ENCODE results near the gene ZDHHC7.
A peak's percentile ranks its signal among the peaks of the same experiment; 100 is the strongest.
"Not testable (repeated sequence)": the region's sequence is repeated elsewhere in the genome, so short reads cannot be mapped to it uniquely, and the experiment has no call there.

ZDHHC7 gene, protein sequence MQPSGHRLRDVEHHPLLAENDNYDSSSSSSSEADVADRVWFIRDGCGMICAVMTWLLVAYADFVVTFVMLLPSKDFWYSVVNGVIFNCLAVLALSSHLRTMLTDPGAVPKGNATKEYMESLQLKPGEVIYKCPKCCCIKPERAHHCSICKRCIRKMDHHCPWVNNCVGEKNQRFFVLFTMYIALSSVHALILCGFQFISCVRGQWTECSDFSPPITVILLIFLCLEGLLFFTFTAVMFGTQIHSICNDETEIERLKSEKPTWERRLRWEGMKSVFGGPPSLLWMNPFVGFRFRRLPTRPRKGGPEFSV

DNA sequence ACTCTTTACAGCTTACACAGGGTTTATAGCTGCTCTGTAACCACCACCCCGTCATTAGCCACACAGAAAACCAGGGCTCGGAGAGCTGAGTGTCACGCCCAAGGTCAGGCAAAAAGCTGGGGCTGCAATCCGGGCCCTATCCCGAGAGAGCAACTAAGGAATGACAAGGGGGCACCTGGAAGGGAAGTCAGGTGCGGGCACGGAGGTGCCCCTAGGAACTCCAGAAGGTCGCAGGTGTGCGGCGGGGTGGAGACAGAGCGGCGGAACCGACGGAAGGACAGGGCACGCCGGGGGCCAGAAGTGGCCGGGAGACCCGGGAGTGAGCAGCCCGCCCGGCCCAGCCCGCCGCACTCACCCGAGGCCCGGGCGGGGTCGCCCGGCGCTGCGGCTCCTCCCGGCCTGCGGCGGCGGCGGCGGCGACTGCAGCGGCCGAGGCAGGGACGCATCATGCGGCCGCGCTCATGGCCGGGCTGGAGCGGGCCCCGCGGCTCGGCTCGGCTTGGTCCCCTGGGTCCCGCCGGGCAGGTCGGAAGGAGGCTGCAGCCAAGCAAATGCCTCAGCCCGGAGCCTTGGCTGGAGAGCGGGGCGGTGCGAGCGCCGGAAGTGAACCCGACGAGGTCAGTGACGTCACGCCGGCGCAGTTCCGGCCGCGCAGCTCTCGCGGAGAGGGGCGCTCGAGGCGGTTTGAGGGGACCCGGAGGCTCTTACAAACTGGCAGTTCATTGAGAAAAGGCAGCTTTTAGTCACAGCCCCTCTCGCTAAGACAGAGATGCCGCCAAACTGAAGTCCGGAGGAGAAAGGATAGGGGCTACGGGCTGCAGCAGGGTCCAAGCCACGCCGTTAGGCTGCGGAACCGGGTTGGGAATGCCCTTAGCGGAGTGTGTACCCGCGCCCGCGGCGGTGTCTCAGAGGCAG lies at the start of gene ZDHHC7:
TSS of gene ZDHHC7 (minus strand) at position 605 of the 915 bp plus-strand sequence. CDS start 20,917 bp downstream, outside the sequence.
- DNase-seq (ENCODE audit: low read depth), result peak; percentile 83

DNA sequence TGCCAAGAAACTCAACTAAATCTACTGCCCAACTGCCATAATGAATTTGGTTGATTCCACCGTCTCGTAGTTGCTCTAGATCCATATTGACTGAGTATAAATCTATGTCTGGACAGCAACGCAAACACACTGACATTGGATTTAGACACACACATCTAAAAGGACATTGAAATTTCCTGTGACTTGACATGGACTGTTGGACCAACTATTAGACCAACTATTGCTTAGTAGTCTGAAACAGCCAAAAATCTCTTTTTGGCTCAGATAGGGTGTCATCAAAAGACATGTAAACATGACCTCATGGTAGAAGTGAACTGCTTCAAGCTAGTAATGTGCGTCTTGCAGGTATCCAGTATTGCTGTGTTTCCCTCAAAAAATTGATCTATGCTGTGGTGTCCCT lies 47.6 kb upstream of the ZDHHC7 start:
- DNase-seq (ENCODE audit: low read depth), result no peak

DNA sequence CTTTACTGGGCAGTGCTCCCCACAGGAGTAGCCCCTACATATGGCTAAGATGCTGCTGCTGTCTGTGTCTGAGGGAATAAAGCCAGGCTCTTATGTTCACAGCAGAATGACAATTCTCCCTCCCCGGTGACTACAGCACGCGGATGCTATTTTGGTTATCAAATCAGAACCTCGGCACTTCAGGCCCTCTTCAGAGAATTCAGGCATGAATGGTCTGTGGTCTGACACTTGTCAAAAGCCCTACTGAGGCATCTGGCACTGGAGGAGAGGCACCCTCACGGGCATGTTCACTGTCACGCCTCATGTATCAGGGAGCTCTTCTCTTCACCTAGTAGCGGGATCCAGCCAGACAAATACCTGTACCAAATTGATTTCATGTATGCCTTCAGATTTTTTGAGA lies 46.6 kb upstream of the ZDHHC7 start:
- no peak for DNase-seq (ENCODE audit: low read depth)

DNA sequence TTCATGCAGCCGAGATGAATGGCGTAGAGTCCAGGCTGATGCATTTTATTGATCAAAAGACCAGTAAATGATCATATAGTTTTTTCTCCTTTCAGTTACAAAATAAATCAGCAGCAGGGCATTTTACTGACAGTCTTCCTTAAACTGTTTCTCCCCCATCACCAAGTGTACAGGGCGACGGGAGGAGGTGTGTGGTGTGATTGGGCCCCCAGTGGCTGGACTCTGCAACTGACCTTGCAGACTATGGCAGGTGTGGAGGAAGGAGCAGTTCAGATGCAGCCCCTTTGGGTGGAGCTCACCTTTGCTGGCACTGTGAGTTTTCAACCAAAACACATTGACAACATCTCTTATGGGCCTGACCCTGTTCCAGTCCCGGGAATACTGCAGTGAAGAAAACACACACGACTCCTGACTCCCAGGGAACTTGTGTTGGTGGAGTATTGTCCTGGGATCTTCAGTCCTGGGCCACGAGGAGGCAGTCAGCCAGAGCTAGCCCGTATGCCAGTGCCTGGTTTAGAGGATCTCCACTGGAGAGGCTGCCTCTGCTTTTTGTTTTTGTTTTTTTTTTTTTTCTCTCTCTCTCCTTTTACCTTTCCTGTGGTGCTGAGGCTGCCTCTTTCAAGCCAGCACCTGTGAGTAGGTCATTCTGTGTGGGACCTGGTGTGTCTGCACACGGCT lies 46.0 kb upstream of the ZDHHC7 start:
- DNase-seq (ENCODE audit: low read depth), result no peak

DNA sequence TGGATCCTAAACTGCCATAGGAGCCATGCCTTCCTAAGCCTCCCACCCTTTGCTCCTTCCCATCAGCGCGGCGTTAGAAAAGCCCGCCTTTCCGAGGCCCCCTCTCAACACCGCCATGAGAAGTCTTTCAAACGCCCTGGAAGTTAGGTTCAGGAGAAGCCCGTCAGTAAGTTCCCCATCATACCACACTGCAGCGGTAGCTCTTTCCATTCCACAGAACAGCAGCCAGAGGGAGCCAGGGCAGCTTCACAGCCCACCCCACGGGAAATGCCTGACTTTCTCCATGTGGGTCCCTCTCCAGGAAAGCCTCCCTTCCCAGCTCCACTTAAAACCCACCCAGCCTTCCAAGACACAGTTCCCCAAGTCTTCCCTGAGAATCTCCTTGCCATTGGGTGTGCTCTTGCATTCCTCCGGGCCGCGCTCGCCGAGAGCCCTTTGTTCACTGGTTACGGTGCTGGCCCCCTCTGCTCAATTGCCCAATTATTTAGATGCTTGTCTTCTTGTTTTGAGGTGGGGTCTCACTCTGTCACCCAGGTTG lies 44.9 kb upstream of the ZDHHC7 start:
- DNase-seq (ENCODE audit: low read depth), result no peak

DNA sequence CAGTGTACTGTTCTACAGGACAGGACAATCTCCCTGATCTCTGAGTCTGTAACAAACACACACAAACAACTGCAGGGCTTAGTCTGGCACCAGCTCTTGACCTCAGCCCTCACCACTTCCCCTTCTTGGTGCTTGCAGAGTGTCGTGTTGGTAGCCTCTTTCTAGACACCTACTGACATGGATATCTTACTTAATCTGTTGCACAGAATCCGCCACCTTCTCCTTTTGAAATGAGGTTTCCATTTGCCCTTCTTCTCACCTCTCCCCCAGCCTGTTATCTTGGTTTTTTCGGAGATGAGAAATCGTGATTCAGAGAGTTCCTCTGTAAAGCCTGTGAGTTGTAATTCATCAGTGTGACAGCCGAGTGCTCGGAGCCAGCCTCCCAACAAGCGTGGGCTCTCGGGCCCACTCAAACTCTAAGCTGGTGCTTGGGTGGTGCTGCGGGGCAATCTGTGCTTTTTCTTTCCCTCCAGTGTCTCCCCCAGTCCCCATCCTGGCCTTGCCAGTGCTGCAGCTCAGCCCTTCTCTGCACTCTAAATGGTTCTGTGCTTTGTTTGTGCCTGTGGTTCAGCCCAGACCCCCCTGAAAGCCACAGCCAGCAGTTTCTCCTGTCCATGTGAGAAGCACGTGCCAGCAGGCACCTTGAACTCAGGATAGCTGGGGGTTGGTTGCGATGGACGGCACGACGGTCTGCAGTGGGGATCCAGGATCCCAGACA lies 44.3 kb upstream of the ZDHHC7 start:
- DNase-seq (ENCODE audit: low read depth), result peak; percentile 64

DNA sequence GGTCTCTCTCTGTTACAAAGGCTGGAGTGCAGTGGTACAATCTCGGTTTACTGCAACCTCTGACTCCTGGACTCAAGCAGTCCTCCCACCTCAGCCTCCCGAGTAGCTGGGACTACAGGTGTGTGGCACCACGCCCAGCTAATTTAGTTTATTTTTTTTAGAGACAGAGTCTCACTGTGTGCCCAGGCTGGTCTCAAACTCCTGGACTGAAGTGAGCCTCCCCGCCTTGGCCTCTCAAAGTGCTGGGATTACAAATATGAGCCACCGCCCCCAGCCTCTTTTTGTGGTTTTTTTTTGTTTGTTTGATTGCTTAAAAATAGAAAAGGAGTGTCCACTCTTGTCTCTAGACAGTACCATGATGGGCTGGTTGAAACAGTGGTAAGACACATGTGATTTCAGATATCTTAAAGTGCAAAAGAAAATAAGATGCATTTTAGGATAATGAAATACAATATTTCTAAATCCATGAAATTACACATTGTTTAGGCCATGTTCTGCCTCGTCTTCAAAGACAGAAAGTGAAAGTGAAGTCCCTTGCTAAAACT lies 43.7 kb upstream of the ZDHHC7 start:
- no peak for DNase-seq (ENCODE audit: low read depth)

DNA sequence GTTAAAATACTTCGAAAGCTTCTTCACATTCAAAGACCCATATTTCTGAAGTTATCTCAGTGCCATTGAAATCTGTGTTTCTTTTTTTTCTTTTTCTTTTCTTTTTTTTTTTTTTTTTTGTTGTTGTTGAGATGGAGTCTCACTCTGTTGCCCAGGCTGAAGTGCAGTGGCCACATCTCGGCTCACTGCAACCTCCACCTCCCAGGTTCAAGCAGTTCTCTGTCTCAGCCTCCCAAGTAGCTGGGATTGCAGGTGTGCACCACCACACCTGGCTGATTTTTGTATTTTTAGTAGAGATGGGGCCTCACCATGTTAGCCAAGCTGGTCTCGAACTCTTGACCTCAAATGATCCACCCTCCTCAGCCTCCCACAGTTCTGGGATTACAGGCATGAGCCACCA lies 43.0 kb upstream of the ZDHHC7 start:
- DNase-seq (ENCODE audit: low read depth), result not testable (repeated sequence)

DNA sequence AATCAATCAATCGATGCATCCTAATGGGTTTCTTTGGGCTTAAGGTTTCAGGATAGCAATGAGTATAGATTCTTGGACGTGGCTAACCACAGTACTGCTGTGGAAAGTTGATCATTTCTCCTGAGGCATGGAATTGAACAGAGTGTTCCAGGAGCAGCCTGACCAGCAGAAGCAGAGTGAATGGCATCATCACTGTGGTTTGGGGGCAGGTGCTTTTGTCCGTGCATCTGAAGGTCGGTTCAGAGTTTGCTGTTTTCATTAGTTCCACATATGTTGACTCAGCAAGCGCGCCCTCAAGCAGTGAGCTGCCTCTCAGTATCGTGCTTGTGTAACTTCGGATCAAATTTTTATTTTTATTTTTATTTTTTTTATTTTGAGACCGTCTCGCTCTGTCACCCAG lies 41.2 kb upstream of the ZDHHC7 start:
- DNase-seq (ENCODE audit: low read depth), result no peak

DNA sequence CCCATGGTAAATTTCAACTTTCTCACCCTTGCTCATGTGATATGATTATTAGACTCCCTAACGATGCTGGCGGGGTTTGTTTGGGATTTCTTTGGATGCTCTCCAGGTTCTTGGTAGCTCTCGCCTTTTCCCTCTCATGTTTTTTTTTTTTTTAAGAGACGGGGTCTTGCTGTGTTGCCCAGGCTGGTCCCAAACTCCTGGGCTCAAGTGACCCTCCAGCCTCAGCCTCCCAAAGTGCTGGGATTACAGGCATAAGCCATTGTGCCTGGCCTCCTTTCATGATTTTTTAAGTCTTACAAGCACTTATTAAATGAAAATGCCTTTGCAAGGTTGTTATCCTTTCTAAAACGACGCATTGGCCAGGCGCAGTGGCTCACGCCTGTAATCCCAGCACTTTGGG lies 40.3 kb upstream of the ZDHHC7 start:
- DNase-seq (ENCODE audit: low read depth), result no peak

DNA sequence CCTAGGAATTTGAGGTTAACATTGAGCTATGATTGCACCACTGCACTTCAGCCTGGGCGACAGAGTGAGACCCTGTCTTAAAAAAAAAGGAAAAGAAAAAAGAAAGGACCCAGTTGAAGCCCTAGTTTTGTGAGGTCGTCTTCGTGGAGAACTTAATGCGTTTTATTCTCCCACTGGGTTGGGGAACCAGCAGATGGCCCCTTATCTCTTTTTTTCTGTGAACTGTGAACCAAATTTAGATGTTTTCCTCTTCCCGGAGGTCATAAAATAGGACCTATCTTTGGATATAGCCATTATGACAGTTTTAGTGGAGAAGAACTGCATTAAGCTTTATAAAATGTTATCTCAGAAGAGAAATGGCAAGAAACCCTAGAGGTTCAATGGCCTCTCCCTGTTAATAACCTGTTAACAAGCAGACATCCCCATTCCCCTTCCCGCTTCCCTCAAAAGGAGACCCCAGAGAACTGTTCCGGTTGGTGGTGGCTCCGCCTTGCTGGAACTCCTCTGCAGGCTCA lies 39.8 kb upstream of the ZDHHC7 start:
- no peak for DNase-seq (ENCODE audit: low read depth)

DNA sequence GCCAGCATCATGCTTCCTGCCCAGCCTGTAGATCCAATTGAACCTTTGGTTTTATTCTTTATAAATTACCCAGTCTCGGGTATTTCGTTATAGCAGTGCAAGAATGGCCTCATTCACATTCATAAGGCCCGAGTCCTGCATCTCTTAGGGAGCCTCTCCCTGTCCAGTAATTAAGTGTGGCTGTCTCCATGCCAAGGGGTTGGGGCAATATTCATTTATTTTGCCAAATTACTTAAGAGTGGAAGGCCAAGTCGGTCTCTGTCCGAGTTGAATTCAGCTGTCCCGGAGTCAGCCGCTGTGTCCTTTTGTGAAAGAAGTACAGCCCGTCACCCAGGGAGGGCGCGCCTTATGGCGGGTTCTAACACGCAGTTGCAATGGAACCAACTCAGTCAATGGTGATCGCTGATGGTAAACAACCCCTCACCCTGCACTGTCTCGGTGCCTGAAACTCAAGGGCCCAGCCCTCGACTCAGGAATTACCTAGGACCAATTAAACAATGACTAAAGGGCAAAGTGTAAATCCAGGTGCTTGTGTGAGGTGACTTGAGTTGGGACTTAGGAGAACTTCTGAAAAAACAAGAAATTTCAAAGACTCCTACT lies 38.5 kb upstream of the ZDHHC7 start:
- no peak for DNase-seq (ENCODE audit: low read depth)

DNA sequence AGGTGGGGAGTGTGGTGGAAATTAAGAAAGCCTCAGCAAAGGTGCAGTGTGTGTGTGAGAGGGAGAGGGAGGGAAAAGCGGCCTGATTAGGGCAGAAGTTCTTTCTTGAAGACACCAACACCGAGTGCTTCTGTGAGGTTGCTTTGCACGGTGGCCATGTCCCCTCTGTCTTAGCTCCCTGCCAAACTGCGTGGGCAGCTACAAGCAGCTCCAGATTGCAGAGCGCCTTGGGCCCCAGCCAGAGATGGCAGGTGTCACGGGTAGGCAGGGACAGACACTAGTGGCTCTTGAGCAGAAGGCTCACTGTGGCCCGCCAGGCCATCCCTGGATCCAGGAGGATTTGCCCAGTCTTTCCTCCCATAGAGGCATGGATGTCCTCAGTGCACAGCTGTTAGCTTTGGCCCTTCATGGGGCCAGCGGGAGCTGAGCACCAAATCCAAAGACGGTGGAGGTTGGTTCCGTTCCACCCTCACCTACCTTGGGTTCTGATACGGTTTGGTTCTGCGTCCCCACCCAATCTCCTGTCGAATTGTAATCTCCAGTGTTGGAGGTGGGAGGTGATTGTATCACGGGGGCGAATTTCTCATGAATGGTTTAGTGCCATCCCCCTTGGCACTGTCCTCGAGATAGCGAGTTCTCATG lies 37.7 kb upstream of the ZDHHC7 start:
- DNase-seq (ENCODE audit: low read depth), result no peak

DNA sequence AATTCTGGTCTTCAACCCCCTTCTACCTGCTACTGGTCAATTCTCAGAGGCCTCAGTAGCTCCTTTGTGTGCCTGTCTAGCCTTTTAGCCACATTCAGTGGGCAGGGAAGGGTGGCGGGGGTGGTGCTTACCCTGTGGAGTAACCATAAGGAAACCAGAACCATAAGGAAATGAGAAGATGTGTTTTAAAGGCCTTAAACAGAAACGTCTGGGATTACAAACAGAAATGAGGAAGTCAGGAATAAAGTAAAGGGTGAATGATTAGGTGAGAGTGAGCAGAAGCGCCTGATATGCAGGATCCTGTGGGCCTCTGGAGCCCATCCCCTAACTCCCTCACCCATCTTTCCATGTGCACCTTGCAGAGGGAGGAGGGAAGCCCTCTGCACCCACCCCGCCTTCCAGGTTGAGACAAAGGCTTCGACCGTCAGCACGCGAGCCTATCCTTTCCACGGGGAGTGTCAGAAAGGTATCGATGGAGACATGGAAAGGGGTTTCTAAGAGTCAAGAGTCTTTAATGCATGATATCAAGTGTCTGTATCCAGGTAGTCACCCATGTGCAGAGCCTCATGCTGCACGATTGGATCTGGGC lies 36.6 kb upstream of the ZDHHC7 start:
- DNase-seq (ENCODE audit: low read depth), result no peak

DNA sequence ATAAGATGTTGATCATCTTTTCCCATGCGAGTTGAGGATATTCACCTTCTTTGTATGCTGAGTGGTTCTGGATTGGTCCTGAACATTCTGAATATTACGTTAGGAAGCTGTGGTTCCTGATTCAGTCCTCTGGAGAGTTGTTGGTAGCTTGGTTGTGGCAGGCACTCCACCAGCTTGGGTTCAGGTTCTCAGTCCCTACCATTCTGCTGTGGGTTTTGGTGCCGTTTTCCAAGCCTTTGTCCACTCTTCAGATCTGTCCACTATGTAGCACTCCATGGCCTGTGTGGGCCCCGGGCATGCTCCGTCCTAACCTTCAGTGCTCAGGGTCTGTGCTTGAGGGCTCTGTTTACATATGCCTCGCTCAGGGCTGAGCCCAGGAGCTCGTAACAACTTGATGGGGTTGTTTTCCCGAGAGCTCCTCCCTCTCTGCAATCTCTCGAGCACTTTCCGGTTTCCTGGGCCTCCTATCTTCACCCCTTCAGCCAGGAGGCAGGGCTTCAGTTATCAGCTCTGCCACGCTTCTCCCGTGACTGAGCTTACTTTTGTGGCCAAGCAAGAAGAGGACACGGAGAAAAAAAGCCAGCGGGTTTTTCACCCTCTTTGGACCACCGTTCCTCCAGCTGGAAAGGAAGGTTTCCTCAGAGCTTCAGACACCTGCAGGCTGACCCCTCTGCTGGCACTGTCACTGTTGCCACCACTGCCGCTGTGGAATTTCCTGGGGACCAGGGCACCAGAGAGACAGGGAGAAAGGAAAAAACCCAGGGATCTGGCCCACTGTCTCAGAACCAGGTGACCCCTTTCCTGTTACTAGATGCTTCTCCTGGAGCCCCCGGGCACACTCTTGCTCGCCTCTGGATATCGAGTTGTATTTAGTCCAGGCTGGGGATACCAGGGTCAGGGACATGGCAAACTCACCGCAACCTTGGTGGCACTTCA lies 35.9 kb upstream of the ZDHHC7 start:
- DNase-seq (ENCODE audit: low read depth), result no peak

DNA sequence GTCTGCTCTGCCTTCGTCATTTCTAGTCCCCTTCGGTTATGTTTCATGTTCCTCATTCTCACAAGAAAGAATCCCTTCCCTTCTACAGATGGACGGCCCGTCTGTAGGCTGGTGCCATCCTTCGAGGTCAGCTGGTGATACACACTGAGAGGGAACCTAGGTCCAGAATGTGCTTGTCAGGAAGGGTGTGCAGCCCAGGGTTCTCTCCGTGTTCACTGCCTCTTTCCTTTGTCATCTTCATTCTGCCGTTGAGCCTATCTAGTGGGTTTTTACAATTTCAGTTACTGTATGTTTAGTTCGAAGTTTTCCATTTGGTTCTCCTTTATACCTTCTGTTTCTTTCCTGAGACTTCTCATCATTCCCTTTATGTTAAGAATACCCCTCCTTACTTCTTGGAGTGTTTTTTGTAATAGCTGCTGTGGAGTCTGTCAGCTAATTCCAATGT lies 35.2 kb upstream of the ZDHHC7 start:
- DNase-seq (ENCODE audit: low read depth), result no peak

DNA sequence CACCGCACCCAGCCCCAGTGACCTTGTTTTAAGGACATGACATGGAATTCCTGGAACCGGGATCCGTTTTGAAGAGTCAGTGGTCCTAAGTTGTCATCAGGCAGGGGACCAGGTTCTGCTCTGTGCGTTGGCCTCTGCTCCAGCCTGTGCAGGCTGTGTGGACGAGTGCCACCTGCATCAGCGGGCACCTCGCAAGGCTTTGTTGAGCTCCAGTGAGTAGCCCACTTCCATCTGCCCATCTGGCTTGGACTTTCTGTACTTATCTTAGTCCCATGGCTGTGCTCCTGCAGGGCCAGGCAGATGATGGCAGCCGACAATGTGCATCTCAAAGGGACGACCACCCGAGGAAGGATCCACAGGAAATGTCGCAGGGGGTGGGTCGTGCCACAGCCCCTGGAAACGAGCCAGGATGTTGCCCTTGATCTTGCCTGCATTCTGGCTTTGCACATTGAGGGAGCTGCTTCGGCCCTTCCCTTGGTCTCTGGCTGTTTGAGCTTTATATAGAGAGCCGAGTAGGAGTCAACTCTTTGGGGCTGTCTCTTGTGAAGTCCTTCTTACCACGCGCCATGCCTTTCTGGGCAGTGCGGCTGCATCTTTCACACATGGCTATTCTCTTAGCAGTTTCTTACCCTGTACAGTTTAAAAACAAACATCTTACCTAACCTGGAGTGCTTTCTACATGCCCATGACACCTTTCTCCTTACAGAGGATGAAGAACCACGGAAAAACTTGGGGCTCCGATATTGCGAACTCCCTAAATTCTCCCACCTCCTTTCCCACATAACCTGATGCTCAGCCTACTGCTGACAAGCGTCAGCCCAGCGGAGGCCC lies 34.5 kb upstream of the ZDHHC7 start:
- no peak for DNase-seq (ENCODE audit: low read depth)

DNA sequence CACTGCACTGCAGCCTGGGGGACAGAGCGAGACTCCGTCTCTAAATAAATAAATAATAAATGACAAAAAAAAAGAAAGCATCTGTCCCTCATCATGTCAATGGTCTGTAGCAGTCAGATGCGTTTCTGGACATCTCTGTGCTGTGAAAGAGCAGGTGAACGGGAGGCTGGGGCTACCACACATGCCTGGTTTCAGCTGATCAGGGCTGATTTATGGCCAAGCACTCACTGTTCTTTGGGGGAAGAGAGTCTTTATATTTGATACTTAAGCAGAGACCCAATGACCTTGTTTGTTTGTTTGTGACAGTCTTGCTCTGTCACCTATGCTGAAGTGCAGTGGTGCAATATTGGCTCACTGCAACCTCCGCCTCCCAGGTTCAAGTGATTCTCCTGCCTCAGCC lies 33.7 kb upstream of the ZDHHC7 start:
- no peak for DNase-seq (ENCODE audit: low read depth)
